Measurements from ENCODE around the gene FYCO1.

The FYCO1 gene

GRCh38 chr3:45981346-45982074 lies 14.1 kb downstream of the FYCO1 start:
- no peak overlapping the region for H3K4me3 ChIP-seq (ENCODE audit: low read depth, low read length)
- no peaks in the 10 kb centered on the region for H3K27me3 ChIP-seq (ENCODE audit: control insufficient read depth, insufficient read depth, low read length)
- no peak overlapping the region for H3K9ac ChIP-seq (ENCODE audit: low read length)
- H3K9me3 ChIP-seq (ENCODE audit: control insufficient read depth, insufficient read depth, low read depth, low read length): no peaks in the 10 kb centered on the region
- H3K36me3 ChIP-seq (ENCODE audit: control insufficient read depth, insufficient read depth, low read length): peaks cover 79% of the 10 kb centered on the region
- no peaks in the 10 kb centered on the region for H3K4me1 ChIP-seq (ENCODE audit: control insufficient read depth, insufficient read depth, low read length)
- H3K27ac ChIP-seq (ENCODE audit: low read depth, low read length): no peak overlapping the region

GRCh38 chr3:45980819-45981218 lies 14.8 kb downstream of the FYCO1 start:
- no peaks in the 10 kb centered on the region for H3K4me1 ChIP-seq (ENCODE audit: control insufficient read depth, insufficient read depth, low read length)
- no peak overlapping the region for H3K9ac ChIP-seq (ENCODE audit: low read length)
- peaks cover 86% of the 10 kb centered on the region for H3K36me3 ChIP-seq (ENCODE audit: control insufficient read depth, insufficient read depth, low read length)
- no peak overlapping the region for H3K27ac ChIP-seq (ENCODE audit: low read depth, low read length)
- no peaks in the 10 kb centered on the region for H3K27me3 ChIP-seq (ENCODE audit: control insufficient read depth, insufficient read depth, low read length)
- no peak overlapping the region for H3K4me3 ChIP-seq (ENCODE audit: low read depth, low read length)
- H3K9me3 ChIP-seq (ENCODE audit: control insufficient read depth, insufficient read depth, low read depth, low read length): no peaks in the 10 kb centered on the region

GRCh38 chr3:45980229-45980813 lies 15.3 kb downstream of the FYCO1 start:
- Histone ChIP-seq H3K4me1 (ENCODE audit: control insufficient read depth, insufficient read depth, low read length) (no peaks in the 10 kb centered on the region), H3K9me3 (ENCODE audit: control insufficient read depth, insufficient read depth, low read depth, low read length) (no peaks in the 10 kb centered on the region), H3K36me3 (ENCODE audit: control insufficient read depth, insufficient read depth, low read length) (peaks cover 91% of the 10 kb centered on the region), H3K4me3 (ENCODE audit: low read depth, low read length) (no peak overlapping the region), H3K27ac (ENCODE audit: low read depth, low read length) (no peak overlapping the region), H3K9ac (ENCODE audit: low read length) (no peak overlapping the region), H3K27me3 (ENCODE audit: control insufficient read depth, insufficient read depth, low read length) (no peaks in the 10 kb centered on the region)

- no peak overlapping the region for H3K27ac ChIP-seq (ENCODE audit: low read depth, low read length)
- no peak overlapping the region for H3K9ac ChIP-seq (ENCODE audit: low read length)
- no peaks in the 10 kb centered on the region for H3K27me3 ChIP-seq (ENCODE audit: control insufficient read depth, insufficient read depth, low read length)
- H3K36me3 ChIP-seq (ENCODE audit: control insufficient read depth, insufficient read depth, low read length): peaks cover 94% of the 10 kb centered on the region
- H3K9me3 ChIP-seq (ENCODE audit: control insufficient read depth, insufficient read depth, low read depth, low read length): no peaks in the 10 kb centered on the region
- H3K4me3 ChIP-seq (ENCODE audit: low read depth, low read length): no peak overlapping the region
- H3K4me1 ChIP-seq (ENCODE audit: control insufficient read depth, insufficient read depth, low read length): no peaks in the 10 kb centered on the region
Observed at GRCh38 chr3:45979378-45979777, 16.2 kb downstream of the FYCO1 start.

GRCh38 chr3:45978006-45978761 lies 17.4 kb downstream of the FYCO1 start:
- Histone ChIP-seq H3K9ac (ENCODE audit: low read length) (no peak overlapping the region), H3K4me3 (ENCODE audit: low read depth, low read length) (no peak overlapping the region), H3K27me3 (ENCODE audit: control insufficient read depth, insufficient read depth, low read length) (no peaks in the 10 kb centered on the region), H3K36me3 (ENCODE audit: control insufficient read depth, insufficient read depth, low read length) (peaks cover 93% of the 10 kb centered on the region), H3K27ac (ENCODE audit: low read depth, low read length) (no peak overlapping the region), H3K4me1 (ENCODE audit: control insufficient read depth, insufficient read depth, low read length) (no peaks in the 10 kb centered on the region), H3K9me3 (ENCODE audit: control insufficient read depth, insufficient read depth, low read depth, low read length) (no peaks in the 10 kb centered on the region)

- no peaks in the 10 kb centered on the region for H3K4me1 ChIP-seq (ENCODE audit: control insufficient read depth, insufficient read depth, low read length)
- H3K9ac ChIP-seq (ENCODE audit: low read length): no peak overlapping the region
- H3K9me3 ChIP-seq (ENCODE audit: control insufficient read depth, insufficient read depth, low read depth, low read length): no peaks in the 10 kb centered on the region
- no peak overlapping the region for H3K27ac ChIP-seq (ENCODE audit: low read depth, low read length)
- H3K27me3 ChIP-seq (ENCODE audit: control insufficient read depth, insufficient read depth, low read length): no peaks in the 10 kb centered on the region
- no peak overlapping the region for H3K4me3 ChIP-seq (ENCODE audit: low read depth, low read length)
- peaks cover 86% of the 10 kb centered on the region for H3K36me3 ChIP-seq (ENCODE audit: control insufficient read depth, insufficient read depth, low read length)
Observed at GRCh38 chr3:45976191-45977091, 19.2 kb downstream of the FYCO1 start.

GRCh38 chr3:45975686-45976085 lies 19.9 kb downstream of the FYCO1 start:
- Histone ChIP-seq H3K9me3 (ENCODE audit: control insufficient read depth, insufficient read depth, low read depth, low read length) (no peaks in the 10 kb centered on the region), H3K27ac (ENCODE audit: low read depth, low read length) (no peak overlapping the region), H3K36me3 (ENCODE audit: control insufficient read depth, insufficient read depth, low read length) (peaks cover 83% of the 10 kb centered on the region), H3K9ac (ENCODE audit: low read length) (no peak overlapping the region), H3K27me3 (ENCODE audit: control insufficient read depth, insufficient read depth, low read length) (no peaks in the 10 kb centered on the region), H3K4me3 (ENCODE audit: low read depth, low read length) (no peak overlapping the region), H3K4me1 (ENCODE audit: control insufficient read depth, insufficient read depth, low read length) (no peaks in the 10 kb centered on the region)

- H3K27me3 ChIP-seq (ENCODE audit: control insufficient read depth, insufficient read depth, low read length): no peaks in the 10 kb centered on the region
- H3K9ac ChIP-seq (ENCODE audit: low read length): no peak overlapping the region
- no peaks in the 10 kb centered on the region for H3K4me1 ChIP-seq (ENCODE audit: control insufficient read depth, insufficient read depth, low read length)
- no peak overlapping the region for H3K4me3 ChIP-seq (ENCODE audit: low read depth, low read length)
- H3K9me3 ChIP-seq (ENCODE audit: control insufficient read depth, insufficient read depth, low read depth, low read length): no peaks in the 10 kb centered on the region
- no peak overlapping the region for H3K27ac ChIP-seq (ENCODE audit: low read depth, low read length)
- peaks cover 85% of the 10 kb centered on the region for H3K36me3 ChIP-seq (ENCODE audit: control insufficient read depth, insufficient read depth, low read length)
Observed at GRCh38 chr3:45974686-45975085, 20.9 kb downstream of the FYCO1 start.

GRCh38 chr3:45972534-45973402 lies 22.9 kb downstream of the FYCO1 start:
- H3K36me3 ChIP-seq (ENCODE audit: control insufficient read depth, insufficient read depth, low read length): peaks cover 86% of the 10 kb centered on the region
- no peaks in the 10 kb centered on the region for H3K27me3 ChIP-seq (ENCODE audit: control insufficient read depth, insufficient read depth, low read length)
- H3K4me3 ChIP-seq (ENCODE audit: low read depth, low read length): no peak overlapping the region
- H3K9ac ChIP-seq (ENCODE audit: low read length): no peak overlapping the region
- H3K27ac ChIP-seq (ENCODE audit: low read depth, low read length): no peak overlapping the region
- no peaks in the 10 kb centered on the region for H3K4me1 ChIP-seq (ENCODE audit: control insufficient read depth, insufficient read depth, low read length)
- no peaks in the 10 kb centered on the region for H3K9me3 ChIP-seq (ENCODE audit: control insufficient read depth, insufficient read depth, low read depth, low read length)

- Histone ChIP-seq H3K4me3 (ENCODE audit: low read depth, low read length) (no peak overlapping the region), H3K27ac (ENCODE audit: low read depth, low read length) (no peak overlapping the region), H3K36me3 (ENCODE audit: control insufficient read depth, insufficient read depth, low read length) (peaks cover 89% of the 10 kb centered on the region), H3K9me3 (ENCODE audit: control insufficient read depth, insufficient read depth, low read depth, low read length) (no peaks in the 10 kb centered on the region), H3K9ac (ENCODE audit: low read length) (no peak overlapping the region), H3K27me3 (ENCODE audit: control insufficient read depth, insufficient read depth, low read length) (no peaks in the 10 kb centered on the region), H3K4me1 (ENCODE audit: control insufficient read depth, insufficient read depth, low read length) (no peaks in the 10 kb centered on the region)
Observed at GRCh38 chr3:45969953-45970352, 25.7 kb downstream of the FYCO1 start.

Measured in HUES6 (cell line).